Hippocampal formation (tissue), 2 donors: ENCODE results near the gene KRT78.
"Not testable (repeated sequence)": the region's sequence is repeated elsewhere in the genome, so short reads cannot be mapped to it uniquely, and the experiment has no call there.

ENCODE experiments used
- DNase-seq, 2 donors: peaks; one replicate each; lab custom pipeline; 2025; lab: John Stamatoyannopoulos, UW

Gene KRT78

GRCh38 chr12:52848661-52849255, at the start of gene KRT78:
KRT78 (minus strand) TSS chr12:52848994; CDS start chr12:52848930, 64 bp downstream.
- no peak for DNase-seq

GRCh38 chr12:52896190-52897100, 47.7 kb upstream of the KRT78 start:
- DNase-seq: no peak

GRCh38 chr12:52895726-52896189, 47.0 kb upstream of the KRT78 start:
- DNase-seq: no peak

GRCh38 chr12:52892974-52893373, 44.2 kb upstream of the KRT78 start:
- no peak for DNase-seq

- no peak for DNase-seq
Observed at GRCh38 chr12:52892207-52892852, 43.5 kb upstream of the KRT78 start.

- DNase-seq: no peak
Observed at GRCh38 chr12:52891044-52891443, 42.2 kb upstream of the KRT78 start.

- DNase-seq: no peak
Observed at GRCh38 chr12:52890417-52890816, 41.6 kb upstream of the KRT78 start.

GRCh38 chr12:52884526-52885293, 35.9 kb upstream of the KRT78 start:
- peak in 1 of 2 donors; percentile 54 for DNase-seq

GRCh38 chr12:52880499-52880898, 31.7 kb upstream of the KRT78 start:
- not testable (repeated sequence) for DNase-seq

- peak; percentile 75 to 80 for DNase-seq
Observed at GRCh38 chr12:52879394-52880351, 30.9 kb upstream of the KRT78 start.

- no peak for DNase-seq
Observed at GRCh38 chr12:52878507-52879393, 30.0 kb upstream of the KRT78 start.

- no peak for DNase-seq
Observed at GRCh38 chr12:52877242-52877641, 28.4 kb upstream of the KRT78 start.

GRCh38 chr12:52876372-52876771, 27.6 kb upstream of the KRT78 start:
- DNase-seq: peak in 1 of 2 donors; percentile 18

- DNase-seq: no peak
Observed at GRCh38 chr12:52874573-52875435, 26.0 kb upstream of the KRT78 start.

GRCh38 chr12:52873832-52874572, 25.2 kb upstream of the KRT78 start:
- no peak for DNase-seq

GRCh38 chr12:52873513-52873831, 24.7 kb upstream of the KRT78 start:
- no peak for DNase-seq

- no peak for DNase-seq
Observed at GRCh38 chr12:52872644-52873389, 24.0 kb upstream of the KRT78 start.
